NCI-H1048 (cell line): ENCODE results near the gene APOC3.

ENCODE experiments used
- DNase-seq: peaks from one replicate; lab custom pipeline; 2025; lab: John Stamatoyannopoulos, UW

Gene APOC3

GRCh38 chr11:116804001-116804400, 25.7 kb upstream of the APOC3 start:
- no peak for DNase-seq

DNA sequence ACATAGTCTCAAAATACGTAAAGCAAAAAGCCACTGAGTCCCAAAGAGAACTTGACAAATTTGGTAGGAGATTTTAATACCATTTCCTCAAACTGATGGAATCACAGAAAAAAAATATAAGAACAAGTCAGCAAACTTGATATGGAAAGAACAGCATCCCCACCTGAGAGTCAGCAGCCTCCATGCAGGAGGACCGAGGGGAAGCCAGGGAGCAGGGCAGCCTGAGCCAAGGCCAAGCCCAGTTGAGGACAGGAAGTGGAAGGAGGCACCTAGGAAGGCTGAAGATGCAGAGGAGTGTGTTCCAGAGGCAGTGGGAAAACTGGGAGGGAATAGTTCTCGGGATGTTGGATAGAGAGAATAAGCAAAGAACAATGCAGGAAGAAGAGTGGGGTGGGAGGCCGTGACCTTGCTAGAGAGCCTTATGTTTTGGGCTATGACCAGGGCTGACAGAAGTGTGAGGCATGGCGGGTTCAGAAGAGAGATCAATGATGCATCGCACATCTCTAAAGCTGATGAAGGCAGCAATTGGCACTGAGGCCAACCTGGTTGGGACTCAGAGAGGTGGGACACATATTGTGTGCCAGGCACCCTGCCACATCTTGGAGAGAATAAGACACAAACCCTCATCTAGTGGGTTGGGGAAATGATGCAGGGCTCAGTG, 22.0 kb upstream of the APOC3 start:
- DNase-seq = no peak

- no peak for DNase-seq
These were observed 21.2 kb upstream of the APOC3 start for GRCh38 chr11:116808262-116809175.

GRCh38 chr11:116811194-116811593, 18.5 kb upstream of the APOC3 start:
- DNase-seq = no peak

DNA sequence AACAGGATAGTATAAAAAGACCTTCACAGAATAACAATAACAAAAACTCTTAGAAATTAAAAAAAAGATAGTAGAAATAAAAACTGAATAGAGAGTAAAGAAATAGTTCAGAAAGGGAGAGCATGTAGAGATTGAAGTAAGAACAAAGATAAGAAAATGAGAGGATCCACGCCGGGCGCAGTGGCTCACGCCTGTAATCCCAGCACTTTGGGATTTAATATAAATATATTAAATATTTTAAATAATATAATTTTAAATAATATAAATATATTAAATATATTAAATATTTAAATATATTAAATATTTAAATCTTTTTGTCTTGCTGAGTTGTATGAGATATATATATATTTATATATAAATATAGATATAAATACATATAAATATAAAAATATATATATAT, 17.6 kb upstream of the APOC3 start:
- DNase-seq = no peak

GRCh38 chr11:116813170-116813569, 16.5 kb upstream of the APOC3 start:
- DNase-seq = no peak

GRCh38 chr11:116813781-116814471, 15.8 kb upstream of the APOC3 start:
- DNase-seq = no peak

- DNase-seq = no peak
These were observed 15.2 kb upstream of the APOC3 start for GRCh38 chr11:116814502-116814901.

DNA sequence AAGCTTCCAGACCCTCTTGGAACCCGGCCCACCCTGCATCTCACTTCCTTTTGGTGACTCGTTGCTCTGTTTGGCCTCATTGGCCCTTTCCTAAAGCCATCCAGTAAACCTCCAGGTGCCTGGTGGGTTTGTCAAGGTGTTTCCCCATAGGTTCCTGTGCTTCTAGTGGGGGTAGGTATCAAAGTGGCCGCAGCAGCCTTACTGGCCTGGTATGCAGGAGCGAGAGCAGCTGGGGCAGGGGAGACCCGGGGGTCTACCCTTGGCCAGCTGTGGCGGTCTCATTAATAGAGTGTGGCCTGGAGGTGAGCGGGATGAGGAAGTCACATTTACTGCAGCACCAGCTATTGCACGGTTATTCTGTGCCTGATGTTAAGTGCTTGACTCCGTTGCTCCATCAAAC, 10.7 kb upstream of the APOC3 start:
- DNase-seq = no peak

GRCh38 chr11:116821050-116821918, 8.4 kb upstream of the APOC3 start:
- no peak for DNase-seq

DNA sequence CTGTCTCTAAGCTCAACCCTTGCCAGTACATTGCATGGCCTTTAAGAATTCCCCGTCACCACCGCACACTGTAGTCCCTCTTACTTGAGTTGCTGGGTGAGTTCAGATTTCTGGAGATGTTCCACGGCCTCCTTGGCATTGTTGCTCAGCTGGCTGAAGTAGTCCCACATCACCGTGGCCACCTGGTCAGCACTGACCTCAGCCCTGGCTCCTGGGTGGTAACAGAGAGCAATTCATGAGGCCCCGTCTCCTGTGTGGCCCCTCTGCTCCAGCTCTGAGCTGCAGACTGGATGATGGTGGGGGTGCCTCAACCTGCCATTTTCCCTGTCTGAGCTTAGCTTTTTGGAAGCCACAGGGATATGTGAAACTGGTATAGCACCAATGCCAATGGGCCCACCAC, 7.1 kb upstream of the APOC3 start:
- DNase-seq = no peak

GRCh38 chr11:116823031-116823843, 6.5 kb upstream of the APOC3 start, which contains the start of gene APOA4:
Gene APOA4, minus strand, starts transcription at chr11:116823304. Its CDS starts 113 bp downstream, at chr11:116823191.
- DNase-seq = no peak

- DNase-seq = no peak
These were observed 4.3 kb upstream of the APOC3 start for GRCh38 chr11:116825434-116825833.

- no peak for DNase-seq
These were observed 3.6 kb upstream of the APOC3 start for GRCh38 chr11:116825854-116826750.

GRCh38 chr11:116826751-116827431, 2.8 kb upstream of the APOC3 start:
- no peak for DNase-seq

DNA sequence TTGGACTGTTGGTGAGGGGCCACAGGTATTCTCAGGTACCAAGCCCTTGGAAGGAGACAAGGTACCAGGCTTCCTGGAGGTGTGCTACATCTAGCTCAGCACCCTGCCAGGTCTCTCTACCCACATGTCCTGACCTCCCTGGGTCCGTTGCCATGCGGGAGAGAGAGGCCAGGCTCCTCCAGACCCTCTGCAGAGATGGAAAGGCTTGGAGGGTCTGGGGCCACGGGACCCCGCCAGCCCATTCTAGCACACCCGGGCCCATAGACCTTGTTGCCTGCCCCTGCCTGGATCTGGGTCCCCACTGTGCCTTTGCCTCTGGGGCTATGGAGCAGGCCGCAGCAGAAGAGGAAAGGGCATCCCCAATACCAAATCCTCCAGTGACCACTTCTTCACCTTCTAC, 2.2 kb upstream of the APOC3 start:
- no peak for DNase-seq

- no peak for DNase-seq
These were observed 829 bp upstream of the APOC3 start for GRCh38 chr11:116828632-116829524.
